Left colon (tissue), 2 donors: ENCODE data around the gene CEMIP. TPM values are rescaled to one million over a fixed set of nuclear protein-coding genes. Genes with fewer than 3 reads are reported as not detected.
A peak's percentile ranks its signal among the peaks of the same experiment; 100 is the strongest.

Experiments used
- ATAC-seq: fragments of 200-7000 bp; cut with Tn5 transposase; one replicate; pipeline ENCODE4 v1.9.1; 2020; ENCODE audit warnings: mild to moderate bottlenecking, moderate library complexity
- DNase-seq, 2 donors: peaks; one replicate each; pipeline ENCODE4 v3.0.0-alpha.2; 2020
- intact Hi-C, 2 donors: fragments of 100-400 bp; cut with DNase I in 1 of 2; cut with micrococcal nuclease in 1 of 2; formaldehyde crosslinking; loops; one replicate each; pipeline versions ENCODE4 v1.11.2 to v1.14.0; 2022; cut with DNase I, micrococcal nuclease
- microRNA-seq, 2 donors: library from miRNA; unstranded; fragments of <30 nt; microRNA quantifications; one replicate each; pipeline versions ENCODE4 v1.1.0 to v1.2.0, GENCODE V29; 2020
- total RNA-seq, 2 donors: library from RNA; stranded (reverse); fragmentation: NEBNext Ultra II Directional; extraction: Animal tissue kit (Norgen Biotek cat#: 25700); gene quantifications; one replicate each; pipeline ENCODE4 v1.2.1, GENCODE V29; 2021
- donor health status: DM: no; HTN: no; CAD: no.
- donor health status: DM: yes; HTN: yes; CAD: no.

The CEMIP gene
- total RNA-seq, 2 donors from 2014 or later, result 1.1 to 1.7 TPM

- ATAC-seq (no peak), DNase-seq (no peak)
- intact Hi-C loops, result loop anchor here in 1 of 2 donors (10.0 kb wide), 1 partner anchor 109 kb away; no protein-coding TSS in a partner anchor
These were observed 217.1 kb downstream of the CEMIP start for GRCh38 chr15:80996247-80996646.

- no peak for DNase-seq
- intact Hi-C loops, result loop anchor here in 1 of 2 donors (10.0 kb wide), 1 partner anchor 107 kb away; no protein-coding TSS in a partner anchor
- no peak for ATAC-seq
These were observed 218.5 kb downstream of the CEMIP start for GRCh38 chr15:80997692-80998091.

DNA sequence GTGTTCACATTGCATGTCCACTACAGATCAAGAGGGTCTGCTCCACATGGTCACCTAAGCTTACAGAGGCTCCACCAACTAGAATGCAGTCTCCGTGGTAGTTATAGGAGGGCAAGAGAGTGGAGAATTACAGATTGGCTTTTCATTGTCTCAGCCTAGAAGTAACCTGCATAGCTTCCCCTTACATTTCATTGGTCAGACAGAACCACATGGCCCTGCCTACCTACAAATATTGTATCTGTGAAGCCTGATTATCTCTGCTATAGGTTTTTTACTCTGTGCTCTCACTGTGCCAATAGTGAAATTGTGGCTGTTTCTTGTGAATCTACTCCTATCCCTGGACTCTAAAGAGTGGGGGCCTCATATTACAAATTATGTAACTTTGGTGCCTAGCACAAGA lies 219.1 kb downstream of the CEMIP start:
- intact Hi-C loops, result loop anchor here in 1 of 2 donors (10.0 kb wide), 1 partner anchor 107 kb away; no protein-coding TSS in a partner anchor
- no peak for DNase-seq
- ATAC-seq, result no peak

- ATAC-seq, result peak; percentile 70
- intact Hi-C loops, result loop anchor here in 1 of 2 donors (10.0 kb wide), 1 partner anchor 105 kb away; no protein-coding TSS in a partner anchor
- DNase-seq, result peak; percentile 80 to 91
These were observed 220.5 kb downstream of the CEMIP start for GRCh38 chr15:80999623-81000036.

- intact Hi-C loops, result no loop called here
- peak; percentile 11 for ATAC-seq
- DNase-seq, result no peak
These were observed 221.0 kb downstream of the CEMIP start for GRCh38 chr15:81000144-81000623.

DNA sequence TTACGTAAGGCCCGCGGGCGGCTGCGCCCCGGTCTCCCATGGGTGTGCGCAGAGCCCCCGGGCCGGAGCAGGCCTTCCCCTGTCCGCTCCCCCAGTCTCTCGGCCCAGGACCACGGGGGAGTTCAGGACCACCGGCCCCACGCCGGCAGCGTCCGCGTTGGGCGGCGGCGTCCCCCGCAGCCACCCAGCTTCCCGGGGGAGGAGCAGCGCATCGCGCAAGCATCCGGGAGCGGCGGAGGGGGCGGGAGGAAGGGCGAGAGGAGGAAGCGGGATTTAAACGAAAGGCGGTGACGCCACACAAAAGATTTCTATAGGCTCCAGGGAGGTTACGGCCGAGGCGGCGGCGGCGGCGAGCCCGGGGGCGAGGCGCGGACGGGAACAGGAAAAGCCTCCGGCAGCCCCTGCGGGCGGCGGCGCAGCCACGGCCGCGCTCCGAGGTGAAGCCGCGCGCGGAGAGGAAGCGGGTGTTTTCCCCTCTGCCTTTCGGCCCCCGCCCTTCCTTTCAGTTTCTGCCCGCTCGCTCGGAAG lies 221.5 kb downstream of the CEMIP start, which contains the start of gene TLNRD1:
TLNRD1 (plus strand) TSS at position 300 of the 528 bp plus-strand sequence. CDS start 1,349 bp downstream, outside the sequence.
- peak; percentile 94 to 95 for DNase-seq
- peak; percentile 83 for ATAC-seq
- intact Hi-C loops, result no loop called here

Small RNA genes within 50 kb of the gene (microRNA-seq; reads per million reads assigned to microRNA genes)
- gene MIR4514, result 0 reads per million in 2 donors
- 0 reads per million in 2 donors for gene MIR549A

Other genes with a start within 250 kb of the CEMIP start
- 100 to 1,000 TPM; 151 to 160 TPM for gene ABHD17C, start 84.1 kb upstream of the CEMIP start, total RNA-seq
- gene MESD, start 210.4 kb downstream of the CEMIP start, total RNA-seq, result 10 to 100 TPM; 21.2 TPM
- 10 to 100 TPM; 23.8 to 24.3 TPM for gene TLNRD1, start 221.6 kb downstream of the CEMIP start, total RNA-seq